CD8-positive, alpha-beta memory T cell (primary cell): ENCODE results near the gene LINGO3. TPM values are rescaled to one million over a fixed set of nuclear protein-coding genes. Genes with fewer than 3 reads are reported as not detected.

Experiments
- CTCF ChIA-PET: fragments of 350-600 bp; sonication (Branson Sonifier 250); formaldehyde crosslinking; loops from one replicate; lab custom pipeline; 2021; ENCODE audit warnings: antibody characterized with exemption; lab: Charles Lee
- POLR2A ChIA-PET: fragments of 350-600 bp; sonication (Branson Sonifier 250); formaldehyde crosslinking; loops from one replicate; lab custom pipeline; 2021; ENCODE audit warnings: antibody characterized with exemption; lab: Charles Lee
- DNase-seq, 5 donors: peaks; one replicate each; pipeline versions ENCODE4 v3.0.0 to v3.0.0-alpha.2; 2020 to 2022; ENCODE audit warnings: mixed read lengths in 1 of 5
- H3K27ac ChIP-seq: one replicate; pipeline ENCODE4 v1.7.0; 2013; ENCODE audit warnings: low read depth, mild to moderate bottlenecking, low read length, moderate library complexity
- H3K27me3 ChIP-seq: 2 replicates; pipeline ENCODE4 v1.7.0; 2013; ENCODE audit warnings: low read length, mild to moderate bottlenecking; ENCODE audit not compliant: insufficient read depth, poor library complexity, severe bottlenecking
- H3K36me3 ChIP-seq: 2 replicates; pipeline ENCODE4 v1.7.0; 2013; ENCODE audit warnings: mild to moderate bottlenecking, low read length, moderate library complexity; ENCODE audit not compliant: insufficient read depth
- H3K4me1 ChIP-seq: 2 replicates; pipeline ENCODE4 v1.7.0; 2013; ENCODE audit warnings: mild to moderate bottlenecking, low read length, moderate library complexity; ENCODE audit not compliant: insufficient read depth
- H3K4me3 ChIP-seq: 2 replicates; pipeline ENCODE4 v1.7.0; 2013; ENCODE audit warnings: mild to moderate bottlenecking, low read length
- H3K9me3 ChIP-seq: 2 replicates; pipeline ENCODE4 v1.7.0; 2013; ENCODE audit warnings: mild to moderate bottlenecking, low read length
- H3K27ac Mint-ChIP-seq, 8 donors: one replicate each; pipeline ENCODE4 v1.8.0; 2020 to 2021; ENCODE audit warnings: mixed read lengths in 8 of 8, mild to moderate bottlenecking in 6 of 8, inconsistent platforms in 3 of 8, moderate library complexity in 3 of 8
- H3K27me3 Mint-ChIP-seq, 2 donors: one replicate each; pipeline ENCODE4 v1.8.0; 2020 to 2021; ENCODE audit warnings: mixed read lengths in 2 of 2, mild to moderate bottlenecking in 1 of 2, moderate library complexity in 1 of 2
- H3K36me3 Mint-ChIP-seq, 3 donors: one replicate each; pipeline ENCODE4 v1.8.0; 2020 to 2021; ENCODE audit warnings: mixed read lengths in 3 of 3, inconsistent platforms in 1 of 3, mild to moderate bottlenecking in 1 of 3
- H3K4me1 Mint-ChIP-seq, 3 donors: one replicate each; pipeline ENCODE4 v1.8.0; 2020 to 2021; ENCODE audit warnings: mixed read lengths in 3 of 3, inconsistent platforms in 1 of 3, mild to moderate bottlenecking in 1 of 3
- H3K4me3 Mint-ChIP-seq, 7 donors: one replicate each; pipeline ENCODE4 v1.8.0; 2020 to 2021; ENCODE audit warnings: mixed read lengths in 7 of 7, mild to moderate bottlenecking in 6 of 7, moderate library complexity in 4 of 7, inconsistent platforms in 2 of 7
- H3K9me3 Mint-ChIP-seq, 5 donors: one replicate each; pipeline ENCODE4 v1.8.0; 2020 to 2022; ENCODE audit warnings: mixed read lengths in 5 of 5, mild to moderate bottlenecking in 3 of 5, moderate library complexity in 2 of 5, inconsistent platforms in 1 of 5
- polyA plus RNA-seq: library from polyadenylated mRNA; unstranded; fragments of 300-500 nt; fragmentation: Illumina TruSeq; gene quantifications from one replicate; pipeline ENCODE4 v1.2.3, GENCODE V29; 2021
- total RNA-seq, 2 experiments: library from RNA; stranded (reverse); gene quantifications; one replicate each; pipeline ENCODE4 v1.2.3, GENCODE V29; 2021

Gene LINGO3
- total and polyA plus RNA-seq, 3 experiments from 2014 or later = 0.09 to 9.2 (median 0.15) TPM

DNA sequence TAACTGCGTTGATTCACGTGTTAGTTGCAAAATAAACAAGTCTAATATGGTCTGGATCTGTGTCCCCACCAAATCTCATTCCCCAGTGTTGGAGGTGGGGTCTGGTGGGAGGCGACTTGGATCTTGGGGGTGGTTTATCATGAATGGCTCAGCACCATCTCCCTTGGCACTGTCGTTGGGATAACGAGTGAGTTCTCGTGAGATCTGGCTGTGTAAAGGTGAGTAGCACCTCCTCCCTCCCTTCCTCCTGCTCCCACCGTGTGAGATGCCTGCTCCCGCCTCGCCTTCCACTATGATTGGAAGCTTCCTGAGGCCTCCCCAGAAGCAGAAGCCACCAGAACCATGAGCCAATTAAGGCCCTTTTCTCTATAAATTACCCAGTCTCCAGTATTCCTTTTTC lies 30.8 kb downstream of the LINGO3 start:
- CTCF ChIA-PET = interaction anchor here (0.8 to 1.6 kb wide), 4 partner anchors 9 to 334 kb away, joined by 3 to 4 read pairs (median 3); no protein-coding TSS in a partner anchor
- H3K4me1 Mint-ChIP-seq = peaks cover 24 to 42% (median 28%) of the 10 kb centered on the region in 3 donors
- no peaks in the 10 kb centered on the region for H3K9me3 ChIP-seq
- H3K27me3 ChIP-seq = no peaks in the 10 kb centered on the region
- peaks cover 33% of the 10 kb centered on the region for H3K4me1 ChIP-seq
- POLR2A ChIA-PET = interaction anchor here (2.2 kb wide), 1 partner anchor 12 kb away, joined by 11 read pairs; no protein-coding TSS in a partner anchor
- H3K27me3 Mint-ChIP-seq = no peaks in the 10 kb centered on the region
- H3K36me3 Mint-ChIP-seq = peaks cover 0 to 34% (median 4%) of the 10 kb centered on the region in 3 donors
- peaks cover 6% of the 10 kb centered on the region for H3K36me3 ChIP-seq
- no peak for DNase-seq
- H3K4me3 ChIP-seq = no peak overlapping the region
- H3K4me3 Mint-ChIP-seq = peak overlapping the region in 3 of 7 donors; percentile 41 to 80 (median 75)
- no peaks in the 10 kb centered on the region for H3K9me3 Mint-ChIP-seq
- H3K27ac Mint-ChIP-seq = peak overlapping the region in 3 of 8 donors; percentile 43 to 83 (median 63)
- no peak overlapping the region for H3K27ac ChIP-seq

DNA sequence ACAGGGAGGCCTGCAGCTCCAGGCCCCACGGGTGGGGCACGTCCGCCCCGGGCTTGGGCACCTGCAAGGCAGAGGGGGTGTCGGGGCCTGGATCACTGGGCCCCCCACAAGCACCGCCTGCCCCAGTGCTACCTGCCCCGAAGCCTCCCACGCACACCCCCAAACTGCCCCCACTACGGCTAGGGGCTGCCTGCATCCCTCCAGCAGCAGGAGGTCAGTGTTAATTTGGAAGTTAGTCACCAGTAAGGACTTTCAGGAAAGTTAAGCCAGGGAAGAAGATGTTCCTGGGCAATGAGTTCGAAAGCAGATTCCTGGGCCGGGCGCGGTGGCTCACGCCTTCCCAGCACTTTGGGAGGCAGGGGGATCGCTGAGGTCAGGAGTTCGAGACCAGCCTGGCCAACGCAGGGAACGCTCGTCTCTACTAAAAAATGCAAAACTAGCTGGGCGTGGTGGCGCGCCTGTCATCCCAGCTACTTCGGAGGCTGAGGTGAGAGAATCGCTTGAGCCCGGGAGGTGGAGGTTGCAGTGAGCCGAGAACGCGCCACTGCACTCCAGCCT lies 31.4 kb downstream of the LINGO3 start:
- Mint-ChIP-seq H3K27ac (peak overlapping the region in 2 of 8 donors; percentile 11 to 83), H3K36me3 (peaks cover 0 to 40% (median 8%) of the 10 kb centered on the region in 3 donors), H3K27me3 (peaks cover 0 to 3% of the 10 kb centered on the region in 2 donors), H3K4me3 (no peak overlapping the region), H3K9me3 (no peaks in the 10 kb centered on the region), H3K4me1 (peaks cover 25 to 42% (median 29%) of the 10 kb centered on the region in 3 donors)
- POLR2A ChIA-PET = interaction anchor here (1.0 to 2.2 kb wide), 2 partner anchors 13 to 117 kb away, joined by 4 to 11 read pairs; no protein-coding TSS in a partner anchor
- Histone ChIP-seq H3K4me3 (no peak overlapping the region), H3K27ac (no peak overlapping the region), H3K36me3 (peaks cover 10% of the 10 kb centered on the region), H3K9me3 (no peaks in the 10 kb centered on the region), H3K27me3 (no peaks in the 10 kb centered on the region), H3K4me1 (peaks cover 33% of the 10 kb centered on the region)
- DNase-seq = no peak
- CTCF ChIA-PET = interaction anchor here (1.2 to 6.8 kb wide), 4 partner anchors 13 to 335 kb away, joined by 3 to 70 read pairs (median 8); partner anchors contain the start of genes PLEKHJ1 and SF3A2

DNA sequence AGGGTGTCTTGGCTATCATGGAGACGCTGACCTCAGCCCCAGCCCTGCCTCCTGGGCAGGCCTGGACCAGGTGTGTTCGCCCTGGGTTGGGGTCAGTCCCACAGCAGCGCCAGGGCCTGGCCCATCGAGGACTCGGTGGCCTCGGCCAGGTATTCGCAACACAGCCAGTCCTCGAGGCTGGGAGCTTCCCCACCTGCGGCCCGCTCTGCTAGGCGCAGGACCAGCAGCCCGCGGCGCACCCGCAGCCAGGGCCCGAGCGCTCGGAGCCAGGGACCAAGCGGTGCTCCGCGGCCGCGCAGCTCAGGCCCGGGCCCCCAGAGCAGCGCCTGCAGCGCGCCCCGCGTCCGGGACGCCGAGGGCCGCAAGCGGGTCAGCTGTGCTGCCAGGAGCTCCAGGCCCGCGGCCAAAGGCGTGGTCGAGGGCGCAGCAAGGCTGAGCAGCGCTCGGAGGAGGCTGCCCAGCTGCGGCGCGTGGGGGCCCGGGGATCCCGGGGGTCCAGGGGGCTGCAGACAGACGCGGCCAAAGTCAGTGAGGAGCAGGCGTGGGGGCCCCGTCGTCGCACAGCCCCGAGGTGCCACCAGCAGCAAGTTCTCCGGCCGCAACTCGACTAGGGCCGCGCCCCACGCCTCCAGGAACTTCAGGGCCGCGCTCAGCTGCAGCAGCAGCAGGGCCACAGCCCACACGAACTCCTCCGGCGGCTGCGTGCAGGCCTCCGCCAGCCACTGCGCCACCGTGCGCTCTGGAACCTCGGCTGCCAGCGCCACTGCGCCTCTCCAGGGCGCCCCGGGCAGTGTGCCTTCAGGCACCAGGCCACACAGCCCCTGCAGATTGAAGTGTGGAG lies 32.1 kb downstream of the LINGO3 start:
- ChIA-PET CTCF (interaction anchor here (1.1 to 6.8 kb wide), 13 partner anchors 9 to 133 kb away, joined by 3 to 70 read pairs (median 12); partner anchors contain the start of genes PEAK3, PLEKHJ1 and SF3A2), POLR2A (interaction anchor here (0.9 to 7.8 kb wide), 5 partner anchors 7 to 118 kb away, joined by 4 to 67 read pairs (median 7); partner anchors contain the start of genes PEAK3 and SF3A2)
- Histone ChIP-seq H3K36me3 (peaks cover 13% of the 10 kb centered on the region), H3K27me3 (no peaks in the 10 kb centered on the region), H3K9me3 (no peaks in the 10 kb centered on the region), H3K27ac (no peak overlapping the region), H3K4me3 (no peak overlapping the region), H3K4me1 (peaks cover 36% of the 10 kb centered on the region)
- H3K27me3 Mint-ChIP-seq = peaks cover 0 to 4% of the 10 kb centered on the region in 2 donors
- no peak overlapping the region for H3K27ac Mint-ChIP-seq
- DNase-seq = no peak
- no peaks in the 10 kb centered on the region for H3K9me3 Mint-ChIP-seq
- H3K4me1 Mint-ChIP-seq = peaks cover 27 to 43% (median 31%) of the 10 kb centered on the region in 3 donors
- H3K4me3 Mint-ChIP-seq = no peak overlapping the region
- peaks cover 0 to 45% (median 9%) of the 10 kb centered on the region in 3 donors for H3K36me3 Mint-ChIP-seq

DNA sequence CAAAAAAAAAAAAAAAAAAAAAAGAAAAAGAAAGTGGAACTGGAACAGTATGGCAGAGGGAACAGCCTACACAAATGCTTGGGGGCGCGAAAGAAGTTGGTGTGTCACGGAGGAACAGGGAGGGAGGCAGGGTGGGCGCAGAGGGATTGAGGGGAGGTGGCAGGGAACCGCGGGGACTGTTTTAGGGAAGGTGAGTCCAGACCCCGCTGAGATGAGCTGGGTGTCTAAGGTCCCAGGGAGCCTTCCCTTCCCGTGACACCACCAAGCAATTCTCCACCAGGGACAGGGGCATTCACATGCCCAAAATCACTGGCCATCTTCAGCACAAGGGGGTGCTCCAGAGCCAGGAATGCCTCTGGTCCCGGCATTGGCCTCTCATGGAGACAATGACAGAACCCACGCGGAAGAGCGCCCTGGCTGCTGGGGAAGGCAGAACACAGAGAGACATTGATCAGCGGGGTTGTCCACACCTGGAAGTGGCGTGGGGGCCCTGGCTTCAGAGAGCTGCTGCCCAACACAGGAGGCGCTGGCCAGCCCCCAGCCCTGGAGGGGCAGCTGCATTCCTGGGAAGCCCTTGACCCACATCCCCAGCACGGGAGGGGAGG lies 32.9 kb downstream of the LINGO3 start:
- Mint-ChIP-seq H3K27ac (peak overlapping the region in 7 of 8 donors; percentile 35 to 96 (median 76)), H3K4me1 (peaks cover 27 to 41% (median 31%) of the 10 kb centered on the region in 3 donors), H3K27me3 (peaks cover 0 to 4% of the 10 kb centered on the region in 2 donors), H3K4me3 (peak overlapping the region in 4 of 7 donors; percentile 31 to 64 (median 38)), H3K9me3 (no peaks in the 10 kb centered on the region), H3K36me3 (peaks cover 0 to 46% (median 9%) of the 10 kb centered on the region in 3 donors)
- ChIA-PET POLR2A (interaction anchor here (0.6 to 7.8 kb wide), 10 partner anchors 8 to 203 kb away, joined by 3 to 67 read pairs (median 4); partner anchors contain the start of genes LSM7, PEAK3, SF3A2 and SPPL2B), CTCF (interaction anchor here (1.1 to 6.8 kb wide), 16 partner anchors 9 to 134 kb away, joined by 3 to 70 read pairs (median 8); partner anchors contain the start of genes PEAK3, PLEKHJ1 and SF3A2)
- peaks cover 36% of the 10 kb centered on the region for H3K4me1 ChIP-seq
- H3K36me3 ChIP-seq = peaks cover 13% of the 10 kb centered on the region
- H3K27me3 ChIP-seq = no peaks in the 10 kb centered on the region
- DNase-seq = peak in 3 of 5 donors; percentile 51 to 74 (median 53)
- no peaks in the 10 kb centered on the region for H3K9me3 ChIP-seq
- no peak overlapping the region for H3K4me3 ChIP-seq
- no peak overlapping the region for H3K27ac ChIP-seq

DNA sequence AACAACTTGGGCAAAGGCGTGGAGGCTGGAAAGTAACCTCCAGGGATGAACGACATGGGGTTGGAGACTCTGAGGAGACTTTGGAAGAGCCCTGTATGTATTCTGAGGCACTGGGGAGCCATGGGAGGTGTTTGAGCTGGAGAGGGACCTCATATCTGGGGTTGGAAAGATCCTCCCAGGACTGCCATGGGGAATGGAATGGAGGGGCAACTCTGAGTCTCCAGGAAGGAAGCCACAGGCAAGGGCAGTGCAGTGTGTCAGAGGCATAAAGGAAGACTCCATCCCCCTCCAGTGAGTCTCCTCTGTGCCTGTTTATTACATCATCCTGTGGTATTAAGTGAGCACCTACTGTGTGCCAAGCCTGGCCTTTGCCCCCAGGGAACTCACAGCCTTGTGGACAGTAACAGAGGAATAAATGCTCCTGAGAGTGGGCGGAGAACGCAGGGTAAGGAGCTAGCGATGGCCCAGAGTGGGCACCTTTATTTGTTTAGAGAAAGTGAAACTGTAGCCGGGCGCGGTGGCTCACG lies 33.7 kb downstream of the LINGO3 start:
- H3K9me3 Mint-ChIP-seq = peaks cover 0 to 3% (median 0%) of the 10 kb centered on the region in 5 donors
- no peak for DNase-seq
- POLR2A ChIA-PET = interaction anchor here (0.6 to 7.8 kb wide), 9 partner anchors 9 to 203 kb away, joined by 3 to 67 read pairs (median 3); partner anchors contain the start of genes LSM7, PEAK3, SF3A2 and SPPL2B
- H3K36me3 Mint-ChIP-seq = peaks cover 0 to 52% (median 9%) of the 10 kb centered on the region in 3 donors
- peak overlapping the region; percentile 70 to 96 (median 84) for H3K27ac Mint-ChIP-seq
- Histone ChIP-seq H3K36me3 (peaks cover 13% of the 10 kb centered on the region), H3K4me3 (no peak overlapping the region), H3K27ac (no peak overlapping the region), H3K9me3 (no peaks in the 10 kb centered on the region), H3K4me1 (peaks cover 36% of the 10 kb centered on the region), H3K27me3 (no peaks in the 10 kb centered on the region)
- peak overlapping the region; percentile 11 to 99 (median 63) for H3K4me3 Mint-ChIP-seq
- CTCF ChIA-PET = interaction anchor here (0.8 to 6.8 kb wide), 18 partner anchors 10 to 135 kb away, joined by 3 to 70 read pairs (median 5); partner anchors contain the start of genes PEAK3, PLEKHJ1 and SF3A2
- peaks cover 0 to 6% of the 10 kb centered on the region in 2 donors for H3K27me3 Mint-ChIP-seq
- peaks cover 27 to 41% (median 31%) of the 10 kb centered on the region in 3 donors for H3K4me1 Mint-ChIP-seq

DNA sequence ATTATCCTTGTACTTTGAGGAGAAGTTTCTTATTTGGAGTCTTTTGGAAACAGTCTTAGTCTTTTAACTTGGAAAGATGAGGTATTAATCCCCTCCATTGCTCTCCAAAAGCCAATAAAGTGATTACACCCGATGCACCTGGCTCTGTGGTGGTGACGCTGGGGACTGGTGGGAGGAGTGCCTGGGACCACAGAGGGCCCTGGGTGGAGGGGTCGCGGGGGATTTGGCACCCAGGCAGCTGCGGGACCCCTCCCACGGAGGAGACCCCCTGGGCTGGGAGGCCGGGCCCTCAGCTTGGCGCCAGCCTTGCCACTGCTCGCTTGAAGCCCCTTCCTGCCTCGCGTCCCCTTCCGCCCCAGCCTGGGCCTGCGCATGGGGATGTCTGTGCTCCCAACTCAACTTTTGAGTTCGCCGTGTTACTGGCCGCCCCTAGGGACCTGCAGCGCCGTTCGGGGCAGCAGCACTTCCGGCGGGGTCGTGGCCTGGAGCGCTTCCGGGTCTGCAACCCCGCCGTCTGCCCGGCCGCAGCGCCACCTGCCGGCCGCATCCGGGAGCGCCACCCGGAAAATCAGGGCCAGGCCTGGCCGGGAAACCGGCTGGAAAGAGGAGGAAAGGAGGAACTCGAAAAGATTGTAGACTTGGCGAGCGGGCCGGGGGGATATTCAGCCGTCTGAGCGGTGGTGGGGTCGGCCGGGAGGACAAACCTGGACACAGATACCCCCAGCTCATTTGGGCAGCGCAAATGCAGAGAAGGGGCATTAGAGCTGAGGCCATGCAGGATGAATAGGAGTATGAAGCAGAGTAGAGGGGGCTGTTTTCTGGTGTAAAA lies 34.4 kb downstream of the LINGO3 start:
- H3K27me3 Mint-ChIP-seq = peaks cover 0 to 7% of the 10 kb centered on the region in 2 donors
- POLR2A ChIA-PET = interaction anchor here (0.5 to 7.8 kb wide), 9 partner anchors 9 to 204 kb away, joined by 3 to 73 read pairs (median 4); partner anchors contain the start of genes PEAK3 and SF3A2
- Histone ChIP-seq H3K9me3 (no peaks in the 10 kb centered on the region), H3K36me3 (peaks cover 13% of the 10 kb centered on the region), H3K27me3 (no peaks in the 10 kb centered on the region), H3K4me1 (peaks cover 39% of the 10 kb centered on the region), H3K4me3 (peak overlapping the region; percentile 51), H3K27ac (peak overlapping the region; percentile 70)
- CTCF ChIA-PET = interaction anchor here (0.8 to 6.8 kb wide), 16 partner anchors 11 to 136 kb away, joined by 3 to 70 read pairs (median 12); partner anchors contain the start of genes PEAK3, PLEKHJ1 and SF3A2
- peak overlapping the region; percentile 61 to 99 (median 77) for H3K4me3 Mint-ChIP-seq
- peaks cover 29 to 43% (median 32%) of the 10 kb centered on the region in 3 donors for H3K4me1 Mint-ChIP-seq
- H3K9me3 Mint-ChIP-seq = peaks cover 0 to 3% (median 0%) of the 10 kb centered on the region in 5 donors
- peaks cover 0 to 52% (median 9%) of the 10 kb centered on the region in 3 donors for H3K36me3 Mint-ChIP-seq
- peak; percentile 75 to 88 (median 79) for DNase-seq
- H3K27ac Mint-ChIP-seq = peak overlapping the region; percentile 70 to 96 (median 86)
